Psoas muscle (tissue), 8 donors: ENCODE results near the gene BTBD10. TPM values are rescaled to one million over a fixed set of nuclear protein-coding genes. Genes with fewer than 3 reads are reported as not detected.
A peak's percentile ranks its signal among the peaks of the same experiment; 100 is the strongest.

ENCODE experiments used
- ATAC-seq, 4 donors: fragments of 200-7000 bp; cut with Tn5 transposase; one replicate each; pipeline ENCODE4 v1.9.1; 2020; ENCODE audit warnings: moderate library complexity in 3 of 4, mild to moderate bottlenecking in 2 of 4
- DNase-seq, 2 donors: peaks; one replicate each; pipeline ENCODE4 v3.0.0-alpha.2; 2020
- H3K27ac ChIP-seq: fragments of 200-600 bp; one replicate; pipeline ENCODE4 v1.8.0; 2022
- H3K27me3 ChIP-seq, 3 donors: fragments of 200-600 bp in 1 of 3; one replicate each; pipeline versions ENCODE4 v1.6.1 to v1.8.0; 2013 to 2022; ENCODE audit warnings: low read length in 2 of 3, mild to moderate bottlenecking in 2 of 3, moderate library complexity in 1 of 3; ENCODE audit not compliant: insufficient read depth in 3 of 3
- H3K36me3 ChIP-seq, 2 donors: fragments of 200-600 bp in 1 of 2; one replicate each; pipeline versions ENCODE4 v1.6.1 to v1.8.0; 2013 to 2022; ENCODE audit warnings: low read depth in 1 of 2, mild to moderate bottlenecking in 1 of 2, moderate library complexity in 1 of 2; ENCODE audit not compliant: insufficient read depth in 1 of 2
- H3K4me1 ChIP-seq: fragments of 200-600 bp; one replicate; pipeline ENCODE4 v1.8.0; 2022
- H3K4me3 ChIP-seq: fragments of 200-600 bp; one replicate; pipeline ENCODE4 v1.8.0; 2022; ENCODE audit warnings: mild to moderate bottlenecking
- H3K9me3 ChIP-seq: fragments of 200-600 bp; one replicate; pipeline ENCODE4 v1.8.0; 2022
- WGBS, 3 donors: extraction: QIAGEN DNeasy Blood & Tissue Kit; methylation state at CpG; one replicate each; pipeline versions ENCODE4 v1.1.6 to v1.1.7; 2013; 5-methylcytosine and 5-hydroxymethylcytosine counted together
- intact Hi-C, 2 donors: fragments of 100-400 bp; cut with DNase I; formaldehyde crosslinking; loops; one replicate each; pipeline versions ENCODE4 v1.11.0 to v1.14.2; 2022
- polyA plus RNA-seq, 3 donors: library from polyadenylated mRNA; stranded (reverse); fragments of 200-250 nt; gene quantifications; one replicate each; pipeline ENCODE4 v1.2.3, GENCODE V29; 2013
- total RNA-seq, 4 donors: library from RNA; stranded (reverse); fragmentation: NEBNext Ultra II Directional in 2 of 4; extraction: Animal tissue kit (Norgen Biotek cat#: 25700) in 2 of 4; gene quantifications; one replicate each; pipeline versions ENCODE4 v1.2.1 to v1.2.4, GENCODE V29; 2021 to 2023
- TF ChIP-seq, protein P1 (sequence below): fragments of 200-600 bp; IDR thresholded peaks from one replicate; pipeline ENCODE4 v1.8.0; 2022; ENCODE audit warnings: antibody characterized with exemption
- donor health status: healthy with polysubstance abuse.
- donor health status: DM: no; HTN: no; CAD: no; lungs with moderate emphysema.
- donor health status: Bipolar disorder and iron deficiency.
- donor health status: healthy.
- donor health status: DM: yes; HTN: yes; CAD: no.
- donor health status: DM: no; HTN: no; CAD: no.
- donor health status: DM: no; HTN: no; CAD: no.
- donor health status: DM: yes; HTN: yes; CAD: no.

BTBD10 gene
- total and polyA plus RNA-seq, 7 donors, result 10.8 to 21.2 (median 14.9) TPM

DNA sequence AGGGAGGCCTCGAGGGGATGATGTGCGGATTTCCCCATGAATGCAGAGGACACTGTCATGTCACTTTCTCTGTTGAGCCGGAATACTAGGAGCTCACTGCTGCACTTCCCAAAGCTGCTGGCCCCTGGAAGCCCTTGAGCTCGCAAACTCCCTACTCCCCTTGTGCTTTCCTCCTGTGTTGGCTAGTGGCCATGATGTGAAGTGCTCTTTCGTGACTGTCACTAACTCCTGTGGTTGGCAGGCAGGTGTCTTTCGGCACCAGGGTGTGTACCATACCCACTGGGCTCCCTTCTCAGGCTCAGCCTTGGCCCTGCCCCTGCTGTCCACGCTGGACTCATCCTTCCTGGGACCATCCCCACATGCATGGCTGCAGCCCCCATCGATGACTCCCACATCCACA is 86.2 kb downstream of the BTBD10 start:
- TF ChIP-seq, protein P1, sequence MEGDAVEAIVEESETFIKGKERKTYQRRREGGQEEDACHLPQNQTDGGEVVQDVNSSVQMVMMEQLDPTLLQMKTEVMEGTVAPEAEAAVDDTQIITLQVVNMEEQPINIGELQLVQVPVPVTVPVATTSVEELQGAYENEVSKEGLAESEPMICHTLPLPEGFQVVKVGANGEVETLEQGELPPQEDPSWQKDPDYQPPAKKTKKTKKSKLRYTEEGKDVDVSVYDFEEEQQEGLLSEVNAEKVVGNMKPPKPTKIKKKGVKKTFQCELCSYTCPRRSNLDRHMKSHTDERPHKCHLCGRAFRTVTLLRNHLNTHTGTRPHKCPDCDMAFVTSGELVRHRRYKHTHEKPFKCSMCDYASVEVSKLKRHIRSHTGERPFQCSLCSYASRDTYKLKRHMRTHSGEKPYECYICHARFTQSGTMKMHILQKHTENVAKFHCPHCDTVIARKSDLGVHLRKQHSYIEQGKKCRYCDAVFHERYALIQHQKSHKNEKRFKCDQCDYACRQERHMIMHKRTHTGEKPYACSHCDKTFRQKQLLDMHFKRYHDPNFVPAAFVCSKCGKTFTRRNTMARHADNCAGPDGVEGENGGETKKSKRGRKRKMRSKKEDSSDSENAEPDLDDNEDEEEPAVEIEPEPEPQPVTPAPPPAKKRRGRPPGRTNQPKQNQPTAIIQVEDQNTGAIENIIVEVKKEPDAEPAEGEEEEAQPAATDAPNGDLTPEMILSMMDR, result no peak
- ATAC-seq (peak in 1 of 4 donors; percentile 17), DNase-seq (no peak)
- Histone ChIP-seq H3K9me3 (no peaks in the 10 kb centered on the region), H3K36me3 (peaks cover 12 to 100% of the 10 kb centered on the region in 2 donors), H3K4me3 (no peak overlapping the region), H3K4me1 (no peaks in the 10 kb centered on the region), H3K27me3 (no peaks in the 10 kb centered on the region), H3K27ac (no peak overlapping the region)
- intact Hi-C loops, result no loop called here
- WGBS, 3 donors, result 93 to 96% (median 95%) methylated on average over 8 of the region's 8 CpGs

DNA sequence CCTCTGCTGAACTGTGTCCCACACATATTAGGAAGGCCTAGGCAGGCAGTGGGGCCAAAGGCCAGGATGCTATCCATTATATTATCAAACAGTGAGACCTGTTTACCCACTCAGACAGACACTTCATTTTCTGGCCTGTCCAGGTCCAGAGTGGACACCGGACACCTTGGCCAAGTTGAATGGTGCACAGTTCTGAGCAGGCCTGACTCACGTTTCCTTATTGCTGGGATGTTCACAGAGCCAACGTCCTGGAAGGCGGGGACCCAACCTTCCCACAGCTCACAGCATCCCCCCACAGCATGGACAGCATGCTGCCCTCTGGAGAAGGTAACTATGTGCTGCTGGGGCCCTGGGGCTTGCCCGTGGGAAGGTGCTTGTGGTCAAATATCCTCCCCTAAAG is 86.6 kb downstream of the BTBD10 start:
- 71 to 78% (median 73%) methylated on average over 5 of the region's 5 CpGs for WGBS, 3 donors
- intact Hi-C loops, result no loop called here
- Histone ChIP-seq H3K36me3 (peaks cover 12 to 100% of the 10 kb centered on the region in 2 donors), H3K9me3 (no peaks in the 10 kb centered on the region), H3K4me3 (no peak overlapping the region), H3K27ac (no peak overlapping the region), H3K27me3 (no peaks in the 10 kb centered on the region), H3K4me1 (no peaks in the 10 kb centered on the region)
- peak in 2 of 4 donors; percentile 19 to 35 for ATAC-seq
- TF ChIP-seq, protein P1, result no peak
- DNase-seq, result no peak

- ATAC-seq, result peak in 1 of 4 donors; percentile 19
These were observed 87.2 kb downstream of the BTBD10 start for GRCh38 chr11:13375798-13376197.

DNA sequence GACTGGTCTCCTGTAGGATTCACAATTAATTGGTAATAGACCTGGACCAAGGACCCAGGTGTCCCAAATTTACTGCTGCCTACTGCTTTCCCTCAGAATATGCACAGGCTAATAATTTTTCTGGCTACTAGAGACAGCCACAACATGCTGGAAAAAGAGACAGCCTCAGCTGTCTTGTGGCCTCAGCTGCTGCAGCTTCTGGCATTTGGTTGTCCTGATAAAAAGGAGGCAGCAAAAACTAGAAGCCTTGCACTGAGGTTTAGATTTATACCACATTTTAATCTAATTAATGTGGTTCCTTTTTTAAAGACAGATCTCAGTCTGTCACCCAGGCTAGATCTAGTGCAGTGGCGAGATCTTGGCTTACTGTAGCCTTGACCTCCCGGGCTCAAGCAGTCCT is 89.8 kb downstream of the BTBD10 start:
- Histone ChIP-seq H3K36me3 (peaks cover 13 to 100% of the 10 kb centered on the region in 2 donors), H3K27me3 (no peaks in the 10 kb centered on the region), H3K27ac (no peak overlapping the region), H3K9me3 (no peaks in the 10 kb centered on the region), H3K4me3 (no peak overlapping the region), H3K4me1 (no peaks in the 10 kb centered on the region)
- ATAC-seq (no peak), DNase-seq (no peak)
- intact Hi-C loops, result no loop called here
- 92 to 97% (median 97%) methylated on average over 2 of the region's 2 CpGs for WGBS, 3 donors
- TF ChIP-seq, protein P1, result no peak

More at GRCh38 chr11:13375798-13376197, 87.2 kb downstream of the BTBD10 start:
- Histone ChIP-seq H3K27me3 (no peaks in the 10 kb centered on the region), H3K4me1 (no peaks in the 10 kb centered on the region), H3K4me3 (no peak overlapping the region), H3K36me3 (peaks cover 12 to 100% of the 10 kb centered on the region in 2 donors), H3K9me3 (no peaks in the 10 kb centered on the region), H3K27ac (no peak overlapping the region)
- intact Hi-C loops, result no loop called here
- no peak for DNase-seq
- TF ChIP-seq, protein P1, result no peak

DNA sequence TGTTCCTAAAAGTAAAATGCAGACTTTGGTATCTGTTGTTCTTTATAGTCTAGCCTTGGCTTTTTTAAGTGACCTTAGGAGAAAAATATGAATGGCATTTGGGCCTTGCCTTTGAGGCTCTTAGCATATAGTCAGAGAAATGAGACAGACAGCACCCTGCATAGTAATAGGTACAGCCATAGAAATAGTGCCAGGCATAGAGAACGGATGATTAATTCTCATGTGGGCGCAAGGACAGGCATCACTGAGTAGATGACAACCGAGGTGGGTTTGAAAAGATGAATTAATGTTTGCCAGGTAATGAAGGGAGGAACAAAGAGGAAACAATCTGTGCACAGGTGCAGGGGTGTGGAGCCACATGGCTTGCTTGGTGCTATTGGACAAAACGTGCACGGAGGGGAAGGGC is 95.0 kb downstream of the BTBD10 start:
- Histone ChIP-seq H3K27me3 (no peaks in the 10 kb centered on the region), H3K4me1 (no peaks in the 10 kb centered on the region), H3K36me3 (peaks cover 15 to 98% of the 10 kb centered on the region in 2 donors), H3K9me3 (no peaks in the 10 kb centered on the region), H3K27ac (no peak overlapping the region), H3K4me3 (no peak overlapping the region)
- whole genome bisulfite sequencing, 3 donors, result 76 to 81% (median 79%) methylated on average over 5 of the region's 5 CpGs
- intact Hi-C loops, result no loop called here
- no peak for DNase-seq
- ATAC-seq, result no peak
- TF ChIP-seq, protein P1, result no peak
